HepG2 (cell line): ENCODE results near the gene NT5C3B. TPM values are rescaled to one million over a fixed set of nuclear protein-coding genes. Genes with fewer than 3 reads are reported as not detected.

Experiments
- ARID3A ChIP-seq: IDR thresholded peaks from 2 replicates; pipeline ENCODE4 v1.6.1; 2012; ENCODE audit warnings: low read depth, low read length, improper control_type of control experiment
- DNMT1 ChIP-seq: sonication (generic); formaldehyde crosslinking; IDR thresholded peaks from 2 replicates; pipeline ENCODE4 v1.5.1; 2020; ENCODE audit warnings: mild to moderate bottlenecking, missing genetic modification reagents
- FOSL2 ChIP-seq: sonication (generic); formaldehyde crosslinking; IDR thresholded peaks from 2 replicates; pipeline ENCODE4 v1.4.0; 2020; ENCODE audit warnings: missing genetic modification reagents
- FOXP4 ChIP-seq: sonication (generic); formaldehyde crosslinking; IDR thresholded peaks from 2 replicates; pipeline ENCODE4 v1.4.0; 2020; ENCODE audit warnings: missing genetic modification reagents
- HIVEP1 ChIP-seq: sonication (generic); formaldehyde crosslinking; IDR thresholded peaks from 2 replicates; pipeline ENCODE4 v1.4.0; 2020; ENCODE audit warnings: mild to moderate bottlenecking, missing genetic modification reagents
- MIER2 ChIP-seq: IDR thresholded peaks from 2 replicates; pipeline ENCODE4 v1.6.1; 2016; ENCODE audit warnings: missing biosample characterization, missing genetic modification reagents
- NRL ChIP-seq: sonication (generic); formaldehyde crosslinking; IDR thresholded peaks from 2 replicates; pipeline ENCODE4 v1.5.0; 2020; ENCODE audit warnings: missing genetic modification reagents, mild to moderate bottlenecking, moderate library complexity, borderline replicate concordance
- PATZ1 ChIP-seq: sonication (generic); formaldehyde crosslinking; IDR thresholded peaks from 2 replicates; pipeline ENCODE4 v1.4.0; 2020; ENCODE audit warnings: missing genetic modification reagents
- PRPF4 ChIP-seq: fragments of 200-400 bp; formaldehyde crosslinking; IDR thresholded peaks from 2 replicates; pipeline ENCODE4 v1.6.1; 2016; ENCODE audit warnings: low read length, low read depth; ENCODE audit not compliant: poor library complexity, severe bottlenecking
- SATB2 ChIP-seq: sonication (generic); formaldehyde crosslinking; IDR thresholded peaks from 2 replicates; pipeline ENCODE4 v1.5.0; 2020; ENCODE audit warnings: missing genetic modification reagents
- TBX2 ChIP-seq: sonication (generic); formaldehyde crosslinking; IDR thresholded peaks from 2 replicates; pipeline ENCODE4 v1.5.0; 2020; ENCODE audit warnings: missing genetic modification reagents, mild to moderate bottlenecking, borderline replicate concordance
- TCF7 ChIP-seq: sonication (generic); IDR thresholded peaks from 2 replicates; pipeline ENCODE4 v1.6.1; 2016; ENCODE audit warnings: antibody characterized with exemption, low read depth
- ZHX1 ChIP-seq: sonication (generic); formaldehyde crosslinking; IDR thresholded peaks from 2 replicates; pipeline ENCODE4 v1.8.1; 2022; ENCODE audit warnings: low read depth, mild to moderate bottlenecking, missing genetic modification reagents
- ZKSCAN1 ChIP-seq: fragments of 150-350 bp; IDR thresholded peaks from 2 replicates; pipeline ENCODE4 v1.6.1; 2014; ENCODE audit warnings: low read length
- ZNF234 ChIP-seq: sonication (generic); formaldehyde crosslinking; conservative IDR thresholded peaks from 2 replicates; pipeline ENCODE4 v1.5.1; 2020; ENCODE audit warnings: mild to moderate bottlenecking, missing genetic modification reagents
- ZNF280B ChIP-seq: sonication (generic); formaldehyde crosslinking; IDR thresholded peaks from 2 replicates; pipeline ENCODE4 v1.5.0; 2020; ENCODE audit warnings: missing genetic modification reagents, mild to moderate bottlenecking, borderline replicate concordance
- ZNF839 ChIP-seq: sonication (generic); formaldehyde crosslinking; IDR thresholded peaks from 2 replicates; pipeline ENCODE4 v1.4.0; 2020; ENCODE audit warnings: missing genetic modification reagents, mild to moderate bottlenecking, borderline replicate concordance
- polyA plus RNA-seq, 8 experiments: library from polyadenylated mRNA; depleted of rRNA in 3 of 8; stranded (reverse) in 7 of 8; unstranded in 1 of 8; fragments of >200 nt; fragmentation: Illumina TruSeq in 4 of 8; extraction: Trizol in 4 of 8; gene quantifications; 2 replicates each; pipeline versions ENCODE4 v1.2.1 to v1.2.3, GENCODE V29; 2011 to 2016; ENCODE audit warnings: low read depth in 4 of 8, missing spikeins in 1 of 8, mixed read lengths in 1 of 8; ENCODE audit not compliant: insufficient read depth in 1 of 8
- total RNA-seq, 5 experiments: library from RNA; depleted of rRNA; stranded (reverse); fragments of >200 nt; fragmentation: Illumina TruSeq; extraction: Trizol; gene quantifications; 2 replicates each; pipeline ENCODE4 v1.2.3, GENCODE V29; 2016; ENCODE audit warnings: low read depth in 1 of 5

NT5C3B gene
- total and polyA plus RNA-seq, 2 of the 13 experiments (the other 11 are each of a cell fraction or from before 2014, with no cell fraction given), result 104 to 126 TPM

- TF ChIP-seq ZHX1 (no peak), ZKSCAN1 (no peak), PATZ1 (peak; percentile 96), FOXP4 (no peak), ZNF280B (CRISPR knock-in tag) (no peak), FOSL2 (CRISPR knock-in tag) (peak; percentile 33; the same call in 1 of the 2 replicates), TCF7 (peak; percentile 43; the same call in 1 of the 2 replicates), ZNF234 (CRISPR knock-in tag) (no peak; the same call in none of the 2 replicates), ARID3A (peak; percentile 26; the same call in 1 of the 2 replicates), SATB2 (CRISPR knock-in tag) (no peak), NRL (no peak), DNMT1 (CRISPR knock-in tag) (no peak), ZNF839 (0 out of 2 replicates have a peak, but pooled peaks have one; percentile 1), PRPF4 (peak; percentile 100), MIER2 (CRISPR knock-in tag) (no peak), HIVEP1 (CRISPR knock-in tag) (peak; percentile 54), TBX2 (CRISPR knock-in tag) (no peak)
These were observed 23.5 kb downstream of the NT5C3B start, which contains the start of gene FKBP10 (continued) for GRCh38 chr17:41812381-41813151.
